T follicular helper cell (primary cell): Measurements from ENCODE around the gene OGA.
A peak's percentile ranks its signal among the peaks of the same experiment; 100 is the strongest.
"Not testable (repeated sequence)": the region's sequence is repeated elsewhere in the genome, so short reads cannot be mapped to it uniquely, and the experiment has no call there.

ENCODE experiments used
- DNase-seq: peaks from one replicate; pipeline ENCODE4 v3.0.0-alpha.2; 2020; ENCODE audit warnings: low read depth

OGA gene

DNA sequence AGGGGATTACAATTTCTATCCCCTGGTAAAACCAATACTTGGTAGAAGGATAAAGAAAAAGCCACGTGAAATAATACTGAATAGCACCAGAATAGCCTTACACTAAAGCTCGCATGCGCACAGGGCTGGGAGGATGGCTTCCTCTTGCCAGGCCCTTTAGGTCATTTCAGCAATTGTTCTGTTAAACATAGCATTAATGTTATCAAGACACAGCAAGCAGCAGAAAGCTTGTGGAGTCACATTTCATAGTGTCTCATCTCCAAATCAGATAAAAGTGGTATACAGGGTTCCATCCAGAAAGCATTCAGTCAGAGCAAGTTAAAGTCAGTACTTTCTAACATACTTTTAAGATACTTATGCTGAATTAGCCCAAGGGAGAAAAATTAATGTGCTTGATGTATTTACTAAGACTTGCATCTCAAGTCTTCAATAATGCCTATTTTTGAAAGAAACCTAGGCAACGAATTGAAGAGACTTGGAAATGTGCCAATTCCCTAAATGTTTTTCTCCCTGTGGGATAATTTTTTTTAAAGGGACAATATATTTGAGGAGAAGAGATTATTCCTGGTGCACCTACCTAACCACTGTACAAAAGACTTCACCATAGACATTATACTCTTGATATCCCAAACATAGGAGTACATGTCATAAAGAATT, 20.7 kb downstream of the OGA start:
- DNase-seq = no peak

DNA sequence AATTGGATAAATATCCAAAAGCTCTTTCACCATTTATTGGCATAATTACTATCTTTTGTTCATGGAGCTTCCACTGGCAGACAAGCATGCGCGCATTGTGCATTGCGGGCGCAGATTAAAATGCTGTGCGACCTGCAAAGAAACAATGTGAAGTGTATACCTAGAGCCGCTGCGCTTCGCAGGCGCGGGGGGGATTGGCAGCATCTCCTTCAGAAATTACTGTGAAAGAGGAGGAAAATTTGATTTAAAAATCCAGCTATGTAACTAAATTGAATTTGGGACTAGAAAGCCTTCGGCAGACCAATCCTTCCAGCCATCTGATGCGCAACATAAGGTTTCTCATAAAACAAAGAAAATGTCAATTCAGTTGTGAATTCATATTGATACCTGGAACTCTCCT, 24.7 kb downstream of the OGA start:
- no peak for DNase-seq

DNA sequence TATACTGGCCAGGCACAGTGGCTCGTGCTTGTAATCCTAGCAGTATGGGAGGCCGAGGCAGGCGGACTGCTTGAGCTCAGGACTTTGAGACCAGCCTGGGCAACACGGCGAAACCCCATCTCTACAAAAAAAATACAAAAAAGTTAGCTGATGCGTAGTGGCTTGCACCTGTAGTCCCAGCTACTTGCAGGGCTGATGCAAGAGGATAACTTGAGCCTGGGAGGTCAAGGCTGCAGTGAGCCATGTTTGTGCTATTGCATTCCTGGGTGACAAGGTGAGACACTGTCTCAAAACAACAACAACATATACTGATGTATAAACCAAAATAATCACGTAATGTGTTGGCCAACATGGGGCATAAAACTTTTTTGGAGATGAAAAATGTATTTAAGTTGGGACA, 28.6 kb downstream of the OGA start:
- DNase-seq = no peak

DNA sequence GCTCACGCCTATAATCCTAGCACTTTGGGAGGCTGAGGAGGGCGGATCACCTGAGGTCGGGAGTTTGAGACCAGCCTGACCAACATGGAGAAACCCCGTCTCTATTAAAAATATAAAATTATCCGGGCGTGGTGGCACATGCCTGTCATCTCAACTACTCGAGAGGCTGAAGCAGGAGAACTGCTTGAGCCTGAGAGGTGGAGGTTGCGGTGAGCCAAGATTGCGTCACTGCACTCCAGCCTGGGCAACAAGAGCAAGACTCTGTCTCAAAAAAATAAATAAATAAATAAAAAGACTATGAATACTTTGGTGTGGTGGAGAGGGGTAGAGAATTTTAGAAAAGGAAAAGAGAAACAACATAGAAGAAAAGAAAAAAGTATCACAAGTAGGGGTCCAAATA, 29.0 kb downstream of the OGA start:
- not testable (repeated sequence) for DNase-seq

DNA sequence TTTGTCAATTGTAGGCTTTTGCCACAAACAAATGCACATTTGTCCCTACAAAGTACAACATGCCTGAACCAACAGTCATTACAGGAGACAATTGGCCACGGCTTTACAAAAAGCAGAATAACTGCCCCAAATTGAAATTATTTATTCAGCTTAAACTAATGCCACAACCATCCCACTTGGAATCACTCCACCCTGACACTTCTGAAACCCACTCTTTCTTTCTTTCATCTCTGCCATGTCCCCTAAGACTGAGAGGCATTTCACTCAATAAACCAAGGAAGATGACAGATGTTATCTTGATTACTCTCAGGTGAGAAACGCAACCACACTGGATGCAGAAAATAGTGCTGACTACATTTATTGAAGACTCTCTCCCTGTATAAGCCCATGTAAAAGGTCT, 32.4 kb downstream of the OGA start:
- no peak for DNase-seq

DNA sequence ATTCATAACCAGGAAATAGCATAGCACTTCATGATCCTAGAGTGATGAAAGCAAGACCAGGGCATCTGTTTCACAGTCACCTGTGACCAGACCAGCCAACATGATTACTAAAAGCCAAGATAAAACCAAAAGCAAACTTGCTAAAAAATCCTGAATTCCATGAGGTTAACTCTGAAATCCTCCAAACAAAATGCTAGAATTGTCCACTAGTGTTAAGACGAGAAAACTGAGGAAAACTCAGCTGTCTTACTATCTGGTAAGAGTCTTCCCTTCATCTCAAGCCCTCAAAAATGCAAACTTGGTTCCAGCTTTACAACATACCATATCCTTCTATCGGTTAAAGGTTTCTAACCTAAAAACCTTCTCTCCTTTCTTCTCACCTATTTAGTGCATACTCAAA, 33.7 kb downstream of the OGA start:
- DNase-seq = no peak

DNA sequence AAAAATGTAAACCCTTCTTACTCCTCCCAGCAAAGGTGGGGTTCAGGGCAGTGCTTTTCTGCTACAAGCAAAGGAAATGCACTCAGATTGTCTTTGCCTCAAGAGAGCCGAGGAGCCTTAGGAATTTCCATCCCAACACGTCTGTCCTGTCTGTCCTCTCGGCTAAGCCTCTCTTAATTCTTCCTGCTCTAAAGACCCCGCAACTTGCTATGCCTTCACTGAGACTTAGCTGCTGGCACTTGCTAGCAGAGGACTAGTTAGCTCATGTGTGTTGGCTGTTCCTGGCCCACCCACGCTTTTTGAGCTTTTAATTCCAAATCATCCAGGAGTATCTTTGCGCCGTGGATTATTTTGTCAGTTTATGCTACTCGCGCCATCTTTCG, 34.5 kb downstream of the OGA start:
- DNase-seq = no peak

DNA sequence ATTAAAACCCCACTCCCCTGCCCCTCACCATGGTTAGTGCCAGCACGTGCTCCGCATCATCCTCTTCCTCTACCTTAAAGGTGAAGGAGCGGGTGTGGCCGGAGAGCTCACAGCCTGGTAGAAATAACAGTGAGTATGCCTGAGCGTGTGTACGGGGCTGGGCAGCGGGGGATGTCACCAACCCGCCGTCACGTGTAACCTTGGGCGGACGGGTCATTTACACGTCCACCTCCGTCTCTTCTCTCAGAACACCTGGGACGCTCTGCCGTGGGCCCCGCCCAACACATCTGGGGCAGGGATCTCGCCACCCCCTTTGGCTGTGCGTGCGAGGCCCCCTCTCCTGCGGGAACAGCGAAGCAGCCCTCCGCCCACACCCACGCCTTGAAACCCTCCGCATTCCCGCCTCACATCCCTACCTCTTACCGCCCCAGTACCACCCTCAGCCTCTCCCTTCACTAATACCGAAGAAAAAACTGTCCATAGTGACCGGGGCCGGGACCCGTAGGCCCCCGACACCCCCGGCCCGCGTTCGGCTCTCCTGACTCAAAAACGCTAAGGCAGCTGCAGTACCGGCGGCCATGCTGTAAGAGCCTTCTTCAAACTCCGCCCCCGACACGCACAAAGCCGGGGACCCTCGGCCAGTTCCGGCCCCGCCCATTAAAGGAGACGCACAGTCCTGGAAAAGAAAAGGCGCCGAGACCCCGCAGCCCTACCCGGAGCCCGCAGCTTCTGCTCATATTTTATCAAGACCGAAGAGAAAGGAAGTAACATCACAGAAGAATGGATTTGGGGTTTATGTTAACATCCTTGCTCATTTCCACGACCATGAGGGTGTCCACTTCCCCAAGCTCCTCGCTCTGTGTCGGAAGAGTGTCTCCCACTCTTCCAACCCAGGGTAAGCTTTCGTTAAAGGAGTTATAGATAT, 35.2 kb downstream of the OGA start, which contains the start of gene NPM3:
Gene NPM3, minus strand, starts transcription at position 636 of the 925 bp plus-strand sequence. Its CDS starts 56 bp downstream, at position 580.
- peak; percentile 73 for DNase-seq

DNA sequence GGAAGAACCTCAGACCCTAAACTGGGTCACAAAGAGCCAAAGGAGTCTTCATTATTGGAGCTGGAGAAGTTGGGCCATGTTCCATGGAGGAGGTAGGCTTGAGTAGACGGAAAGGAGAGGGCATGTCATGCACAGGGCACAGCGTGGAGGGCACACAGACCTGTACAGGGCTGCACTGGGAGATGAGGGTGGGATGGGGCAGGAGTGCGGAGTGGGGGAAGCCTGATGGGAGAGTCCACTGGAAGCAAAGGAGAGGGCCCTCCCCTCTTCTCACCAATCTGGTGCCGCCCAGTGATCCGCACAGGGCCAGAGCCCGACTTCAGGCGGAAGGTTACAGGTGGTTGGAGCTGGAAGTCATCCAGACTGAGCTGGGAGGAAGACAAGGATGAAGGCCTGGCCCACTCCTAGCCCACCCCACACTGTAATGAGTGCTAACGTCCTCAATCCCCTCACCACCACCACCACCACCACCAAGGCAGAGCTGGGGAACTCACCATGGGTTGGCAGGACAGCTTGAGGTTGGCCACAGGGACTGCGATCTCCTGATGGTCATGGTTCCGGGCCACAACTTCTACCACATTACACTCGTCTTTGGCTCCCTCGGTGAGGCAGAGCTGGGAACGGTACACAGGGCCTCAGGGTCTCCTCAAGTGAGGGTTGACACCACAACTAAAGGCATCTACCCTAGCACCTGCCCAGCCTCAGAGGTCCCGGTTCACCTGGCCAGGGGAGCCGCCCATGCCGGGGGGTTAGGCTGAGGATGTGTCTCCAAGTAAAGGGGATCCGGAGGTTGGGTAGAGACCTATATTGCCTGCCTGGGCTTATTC, 36.0 kb downstream of the OGA start:
- no peak for DNase-seq

DNA sequence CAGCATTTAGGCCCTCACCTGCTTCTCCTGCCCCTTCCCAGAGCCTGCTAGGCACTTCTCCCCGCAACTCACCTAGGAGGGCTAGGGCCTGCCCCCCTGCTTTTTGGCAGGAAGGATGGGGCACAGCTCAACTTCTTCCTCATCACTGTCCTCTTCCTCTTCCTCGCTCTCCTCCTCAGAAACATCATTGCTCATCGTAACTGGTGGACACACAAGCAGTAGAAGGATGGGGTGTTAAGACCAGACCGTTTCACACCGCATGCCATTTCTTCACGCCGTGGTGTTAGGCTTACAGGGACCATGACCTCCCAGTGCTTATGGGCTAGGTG, 36.6 kb downstream of the OGA start:
- no peak for DNase-seq

DNA sequence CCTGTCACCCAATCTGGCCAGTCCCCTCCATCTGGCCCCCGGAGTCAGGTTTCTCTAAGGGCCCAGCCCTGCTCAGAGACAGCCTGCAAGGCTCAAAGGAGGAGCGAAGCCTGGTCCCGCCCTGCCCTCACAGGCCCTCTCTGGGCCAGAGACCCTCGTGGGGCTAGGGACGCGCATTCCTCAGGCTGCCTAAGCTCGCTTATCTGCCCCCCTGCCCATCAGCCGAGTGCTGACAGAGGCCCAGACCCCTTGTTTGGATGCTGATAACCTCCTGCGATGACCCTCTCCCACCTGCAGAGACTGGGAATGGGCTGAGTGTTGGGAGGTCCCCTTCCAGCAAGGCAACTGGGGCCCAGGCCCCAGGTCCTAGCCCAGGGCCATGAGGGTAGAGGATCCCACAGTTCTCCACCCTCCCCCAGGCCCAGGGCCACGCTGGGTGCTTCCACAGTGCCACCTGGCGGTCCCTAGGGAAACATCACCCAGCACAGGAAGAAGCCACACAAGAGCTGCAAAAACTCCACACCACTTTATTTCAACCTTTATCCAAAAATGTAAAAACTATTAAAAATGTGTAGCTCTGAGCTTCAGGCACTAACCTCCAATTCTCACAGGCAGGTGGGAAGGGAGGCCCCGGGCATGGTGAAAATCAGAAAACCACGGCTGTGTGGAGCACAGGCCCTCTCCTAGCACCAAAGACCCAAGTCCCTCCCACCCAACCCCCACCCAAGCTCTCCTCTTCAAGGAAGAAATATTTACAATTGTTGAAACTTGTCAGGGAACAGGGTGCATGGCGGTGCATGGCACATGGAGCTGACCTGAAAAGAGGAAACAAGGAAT, 37.2 kb downstream of the OGA start:
- peak; percentile 54 for DNase-seq

DNA sequence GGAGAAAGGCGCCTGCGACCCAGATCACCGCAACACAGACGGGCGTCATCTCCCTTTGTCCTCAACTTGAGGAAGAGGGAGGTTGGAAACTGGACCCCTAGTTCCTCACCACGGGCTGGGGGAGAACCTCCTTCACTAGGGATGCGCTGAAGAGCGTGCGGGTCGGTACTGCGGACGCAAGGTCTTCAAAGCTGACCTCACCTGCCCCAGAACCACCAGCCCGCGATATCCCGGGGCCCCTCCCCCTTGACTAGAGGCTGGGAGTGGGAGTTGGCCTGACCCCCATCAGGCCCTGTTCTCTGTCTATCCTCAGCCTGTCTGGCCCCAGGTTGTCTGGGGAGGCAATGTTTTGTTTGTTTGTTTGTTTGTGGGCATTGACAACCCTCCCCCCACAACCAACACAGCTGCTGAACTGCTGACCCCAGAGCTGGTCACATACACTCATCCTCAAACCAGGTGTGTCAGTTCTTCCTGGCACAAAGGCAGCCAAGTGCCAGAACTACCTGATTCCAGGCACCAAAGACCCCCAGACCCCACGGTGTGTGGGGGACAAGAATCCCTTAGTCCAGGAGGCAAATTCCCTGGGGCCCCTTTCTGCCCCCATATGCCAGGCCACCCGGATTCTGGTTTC, 37.9 kb downstream of the OGA start:
- DNase-seq = no peak

DNA sequence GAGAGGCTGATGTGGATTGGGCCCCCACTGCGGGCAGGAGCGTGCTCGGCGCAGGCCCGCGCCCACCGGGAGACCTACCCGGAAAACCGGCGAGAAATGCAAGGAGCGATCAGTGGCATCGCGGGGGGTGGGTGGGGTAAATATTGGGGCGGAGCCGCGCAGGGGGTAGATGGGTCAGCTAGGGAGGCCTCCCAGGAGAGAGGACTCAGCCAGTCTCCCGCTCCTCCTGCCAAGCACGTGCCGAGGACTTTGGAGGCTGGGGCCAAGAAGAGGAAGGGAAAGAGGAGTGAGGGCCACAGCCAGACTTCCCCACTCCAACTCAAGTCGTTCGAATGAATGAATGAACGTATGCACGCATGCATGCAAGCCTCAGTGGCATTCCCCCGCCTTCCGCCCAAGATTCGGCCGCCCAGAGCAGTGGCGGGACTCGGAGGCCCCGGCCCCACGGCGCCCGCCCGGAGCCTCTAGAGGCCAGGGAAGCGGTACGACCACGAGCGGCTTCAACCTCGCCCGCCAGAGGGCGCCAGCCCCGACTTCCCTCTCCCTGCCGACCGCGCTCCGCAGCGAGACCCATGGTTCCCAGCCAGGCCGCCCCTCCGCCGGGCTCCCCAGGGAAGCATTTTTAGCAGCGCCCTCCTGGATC, 38.6 kb downstream of the OGA start:
- DNase-seq = peak; percentile 71

DNA sequence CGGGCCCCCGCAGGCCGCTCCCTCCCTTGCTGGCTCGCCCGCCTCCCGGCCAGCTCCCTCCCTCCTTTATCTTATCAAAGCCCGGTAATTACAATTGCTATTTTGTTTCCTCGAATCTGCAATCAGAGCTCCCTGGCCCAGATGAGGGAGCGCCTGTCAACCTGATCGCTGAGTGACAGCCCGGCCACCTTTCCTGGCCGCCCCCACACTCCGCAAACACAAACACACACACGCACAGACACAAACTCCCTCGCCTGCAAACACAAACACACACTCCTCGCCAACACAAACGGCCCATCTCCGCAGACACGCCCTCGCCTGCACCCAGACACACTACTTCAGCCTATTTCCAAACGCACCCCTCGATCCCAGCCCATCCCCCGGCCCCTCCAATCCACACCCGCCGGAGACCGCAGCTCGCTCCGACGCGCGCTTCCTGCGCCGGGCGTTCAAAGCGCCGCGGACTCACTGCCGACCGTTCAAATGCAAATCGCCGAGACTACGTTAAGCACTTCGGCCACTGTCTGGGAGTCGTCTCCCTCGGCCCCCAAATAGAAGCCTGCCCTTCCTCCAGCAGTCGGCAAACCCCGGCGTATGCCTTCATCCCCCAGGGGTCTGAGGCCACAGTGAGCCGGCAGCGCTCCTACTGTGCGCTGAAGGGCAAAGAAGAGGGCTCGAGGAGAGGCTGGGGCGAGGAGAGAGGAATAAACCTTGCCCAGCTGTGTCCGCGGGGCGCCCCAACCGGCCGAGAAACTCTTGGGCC, 39.3 kb downstream of the OGA start:
- DNase-seq = no peak

DNA sequence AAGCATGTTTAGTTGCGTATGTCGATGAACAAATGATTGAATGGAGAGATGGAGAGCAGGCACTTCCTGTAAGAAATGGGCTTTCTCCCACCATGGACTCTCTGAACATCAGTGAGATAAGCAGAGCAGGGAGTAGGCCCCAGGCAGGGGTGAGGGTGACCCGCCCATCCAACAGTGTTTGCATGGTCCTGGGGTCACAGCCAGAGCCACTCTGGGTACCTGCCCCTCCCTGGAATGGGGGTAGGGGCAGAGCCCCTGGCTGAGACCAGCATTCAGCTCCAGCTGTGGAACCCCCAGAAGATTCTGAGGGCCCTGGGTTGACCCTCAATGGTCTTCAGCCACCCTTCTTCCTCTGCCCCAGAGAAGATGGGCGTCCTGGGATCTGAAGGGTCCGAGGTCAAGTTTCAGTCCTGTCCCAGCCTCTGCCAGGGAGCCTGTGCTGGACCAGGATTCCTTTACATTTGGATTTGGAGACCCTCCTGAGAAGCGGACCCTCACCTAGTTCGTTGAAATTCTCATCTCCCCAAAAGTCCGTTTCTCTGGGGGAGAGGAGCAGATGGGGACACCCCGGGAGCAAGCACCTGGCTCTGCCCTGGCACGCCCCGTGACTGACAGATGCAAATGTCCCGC, 40.0 kb downstream of the OGA start:
- DNase-seq = no peak

DNA sequence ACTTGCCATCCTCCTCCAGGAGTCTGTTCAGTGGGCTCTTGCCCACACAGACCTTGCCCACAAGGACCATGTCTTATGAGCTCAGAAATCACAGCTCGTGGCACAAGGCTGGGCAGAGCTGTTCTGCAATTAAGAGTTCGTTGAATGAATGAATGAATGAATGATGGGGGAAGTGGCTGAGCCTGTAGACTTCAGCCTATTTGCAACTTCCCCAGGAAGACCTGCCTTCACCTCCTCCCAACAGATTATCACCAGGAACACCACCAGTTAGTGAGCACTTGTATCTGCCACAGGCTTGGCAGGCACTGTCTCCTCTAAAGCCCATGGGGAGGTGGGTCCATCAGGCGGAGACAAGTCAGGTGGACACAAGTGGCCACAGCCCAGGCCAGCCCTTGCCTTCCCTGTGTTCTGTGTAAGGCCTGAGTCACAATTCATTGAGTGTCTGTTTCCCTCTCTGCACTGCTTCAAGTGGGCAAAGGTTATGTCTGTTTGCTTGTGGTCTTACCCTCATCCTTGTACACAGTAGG, 40.6 kb downstream of the OGA start:
- DNase-seq = no peak

DNA sequence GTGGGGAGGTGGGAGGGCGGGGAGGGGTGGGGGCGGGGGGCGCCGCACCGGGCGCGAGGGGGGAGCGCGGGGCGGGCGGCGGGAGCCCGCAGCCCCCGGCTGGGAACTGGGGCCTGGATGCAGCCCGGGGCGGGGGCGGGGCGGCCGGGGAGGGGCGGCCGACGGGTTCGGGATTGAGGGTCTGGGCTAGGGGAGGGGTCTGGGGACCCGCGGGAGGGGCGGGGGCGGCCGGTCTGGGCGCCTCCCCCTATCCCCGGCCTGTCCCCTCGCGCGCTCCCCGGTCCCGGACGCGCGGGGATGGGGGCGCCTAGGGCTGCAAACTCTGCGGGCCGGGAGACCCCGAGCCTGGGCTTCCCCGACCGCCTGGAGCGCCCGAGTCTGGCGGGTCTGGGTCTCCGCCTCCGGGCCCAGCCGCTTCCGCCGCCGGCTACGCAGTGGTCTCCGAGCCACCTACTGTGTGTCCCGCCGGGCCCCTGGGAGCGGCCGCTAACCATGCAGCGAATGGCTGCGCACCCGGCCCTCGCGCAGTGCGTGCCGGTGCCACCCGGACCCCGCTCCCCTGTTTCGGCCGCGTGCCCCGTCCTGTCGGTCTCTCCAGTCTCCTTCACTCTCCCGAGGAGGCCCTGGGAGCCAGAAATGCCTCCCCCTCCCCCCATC, 42.0 kb downstream of the OGA start:
- DNase-seq = no peak

DNA sequence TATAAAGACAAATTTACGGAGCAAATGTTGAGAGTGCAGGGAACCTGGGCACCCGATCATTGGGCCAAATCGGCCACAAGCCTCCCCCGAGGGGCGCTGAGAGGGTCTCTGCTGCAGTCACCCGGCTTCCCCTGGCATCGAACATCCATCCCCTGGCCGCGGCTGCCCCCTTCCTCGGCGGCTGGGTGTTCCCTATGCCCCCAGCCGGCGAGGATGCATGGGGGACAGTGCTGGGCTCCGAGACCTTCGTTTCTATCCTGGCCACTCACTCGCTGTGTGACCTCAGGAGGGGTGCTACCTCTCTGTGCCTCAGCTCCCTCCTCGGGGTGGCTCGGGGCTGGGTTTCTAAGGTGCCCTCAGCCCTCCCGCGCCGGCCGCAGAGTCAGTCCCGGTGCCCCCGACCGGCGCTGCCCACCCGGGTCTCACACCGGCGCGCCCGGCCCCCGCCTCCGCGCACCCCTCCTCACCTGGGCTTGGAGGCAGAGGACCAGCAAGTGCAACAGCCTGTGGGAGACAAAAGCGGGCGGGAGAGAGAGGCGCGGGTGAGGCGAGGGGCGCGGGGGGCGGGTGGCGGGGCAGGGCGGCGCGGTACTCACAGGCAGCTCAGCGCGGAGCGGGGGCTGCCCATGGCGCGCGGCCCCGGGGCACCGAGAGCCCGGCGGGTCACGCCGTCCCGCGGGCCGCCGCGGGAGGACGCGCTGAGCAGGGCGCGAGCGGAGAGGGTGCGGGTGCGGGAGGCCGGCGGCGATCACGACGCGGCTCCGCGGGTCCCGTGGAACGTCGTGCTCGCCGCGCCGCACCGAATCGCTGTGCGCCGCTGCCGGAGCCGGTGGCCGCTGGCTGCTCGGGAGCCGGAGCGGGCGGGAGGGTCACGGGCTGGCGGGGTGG, 42.7 kb downstream of the OGA start, which contains the start of gene FGF8:
Gene FGF8, minus strand, starts transcription at position 842 of the 888 bp plus-strand sequence. Its CDS starts 214 bp downstream, at position 628.
- DNase-seq = no peak
